GM12873 (cell line): ENCODE data around the gene DTD1.

Experiments
- TF ChIP-seq, protein P1 (sequence below): IDR thresholded peaks from 2 replicates; pipeline ENCODE4 v1.5.1; 2012; ENCODE audit warnings: low read depth, mild to moderate bottlenecking, moderate library complexity, low read length, control low read depth; ENCODE audit not compliant: insufficient read depth; ENCODE audit errors: missing control alignments

DTD1 gene

DNA sequence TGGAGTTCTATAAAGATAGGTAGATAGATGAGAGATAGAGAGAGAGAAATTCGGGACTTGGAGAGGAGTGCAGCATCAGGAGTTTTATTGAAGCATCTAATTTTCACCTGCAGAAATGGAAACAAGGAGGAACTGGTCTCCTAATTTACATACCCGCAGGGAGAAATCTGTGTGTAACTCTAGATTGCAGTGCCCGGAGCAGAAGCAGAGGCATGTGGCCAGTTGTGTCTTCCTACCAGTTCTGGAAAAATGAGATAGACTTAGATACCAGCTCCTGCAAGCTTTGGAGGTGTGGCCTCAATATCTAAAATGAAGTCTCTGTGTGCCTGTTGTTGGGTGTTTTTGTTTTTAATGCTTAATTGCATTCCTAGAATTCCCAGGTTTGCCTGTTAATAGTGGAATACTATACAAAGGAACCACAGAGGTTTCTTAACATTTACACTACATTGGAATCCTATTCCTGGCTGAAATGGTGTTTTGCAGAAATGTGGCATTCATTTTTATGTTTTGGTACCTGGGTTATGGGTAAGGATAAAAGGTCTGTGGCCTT, 57.4 kb downstream of the DTD1 start:
- TF ChIP-seq, protein P1, sequence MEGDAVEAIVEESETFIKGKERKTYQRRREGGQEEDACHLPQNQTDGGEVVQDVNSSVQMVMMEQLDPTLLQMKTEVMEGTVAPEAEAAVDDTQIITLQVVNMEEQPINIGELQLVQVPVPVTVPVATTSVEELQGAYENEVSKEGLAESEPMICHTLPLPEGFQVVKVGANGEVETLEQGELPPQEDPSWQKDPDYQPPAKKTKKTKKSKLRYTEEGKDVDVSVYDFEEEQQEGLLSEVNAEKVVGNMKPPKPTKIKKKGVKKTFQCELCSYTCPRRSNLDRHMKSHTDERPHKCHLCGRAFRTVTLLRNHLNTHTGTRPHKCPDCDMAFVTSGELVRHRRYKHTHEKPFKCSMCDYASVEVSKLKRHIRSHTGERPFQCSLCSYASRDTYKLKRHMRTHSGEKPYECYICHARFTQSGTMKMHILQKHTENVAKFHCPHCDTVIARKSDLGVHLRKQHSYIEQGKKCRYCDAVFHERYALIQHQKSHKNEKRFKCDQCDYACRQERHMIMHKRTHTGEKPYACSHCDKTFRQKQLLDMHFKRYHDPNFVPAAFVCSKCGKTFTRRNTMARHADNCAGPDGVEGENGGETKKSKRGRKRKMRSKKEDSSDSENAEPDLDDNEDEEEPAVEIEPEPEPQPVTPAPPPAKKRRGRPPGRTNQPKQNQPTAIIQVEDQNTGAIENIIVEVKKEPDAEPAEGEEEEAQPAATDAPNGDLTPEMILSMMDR: no peak

DNA sequence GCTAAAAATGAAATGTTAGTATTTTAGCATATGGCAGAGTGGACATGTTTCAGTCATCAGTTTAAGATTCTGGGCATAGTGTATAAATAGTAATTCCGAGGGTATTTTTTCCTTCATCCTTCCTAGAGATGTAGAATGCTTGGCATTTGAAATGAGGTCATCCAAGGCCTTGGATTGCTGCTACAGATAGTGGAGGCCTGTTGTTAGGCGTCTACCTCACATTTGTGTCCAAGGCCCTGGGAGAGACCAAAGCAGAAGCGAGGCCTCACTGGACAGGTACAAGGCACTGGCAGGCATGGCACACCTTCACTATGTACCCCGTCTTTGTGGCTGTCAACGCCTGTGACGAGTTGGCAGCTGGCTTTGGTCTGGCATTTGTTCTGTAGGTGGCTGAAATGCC, 58.0 kb downstream of the DTD1 start:
- TF ChIP-seq, protein P1: no peak

GRCh38 chr20:18647777-18648176, 59.9 kb downstream of the DTD1 start:
- TF ChIP-seq, protein P1: no peak

GRCh38 chr20:18650224-18650623, 62.4 kb downstream of the DTD1 start:
- TF ChIP-seq, protein P1: no peak

DNA sequence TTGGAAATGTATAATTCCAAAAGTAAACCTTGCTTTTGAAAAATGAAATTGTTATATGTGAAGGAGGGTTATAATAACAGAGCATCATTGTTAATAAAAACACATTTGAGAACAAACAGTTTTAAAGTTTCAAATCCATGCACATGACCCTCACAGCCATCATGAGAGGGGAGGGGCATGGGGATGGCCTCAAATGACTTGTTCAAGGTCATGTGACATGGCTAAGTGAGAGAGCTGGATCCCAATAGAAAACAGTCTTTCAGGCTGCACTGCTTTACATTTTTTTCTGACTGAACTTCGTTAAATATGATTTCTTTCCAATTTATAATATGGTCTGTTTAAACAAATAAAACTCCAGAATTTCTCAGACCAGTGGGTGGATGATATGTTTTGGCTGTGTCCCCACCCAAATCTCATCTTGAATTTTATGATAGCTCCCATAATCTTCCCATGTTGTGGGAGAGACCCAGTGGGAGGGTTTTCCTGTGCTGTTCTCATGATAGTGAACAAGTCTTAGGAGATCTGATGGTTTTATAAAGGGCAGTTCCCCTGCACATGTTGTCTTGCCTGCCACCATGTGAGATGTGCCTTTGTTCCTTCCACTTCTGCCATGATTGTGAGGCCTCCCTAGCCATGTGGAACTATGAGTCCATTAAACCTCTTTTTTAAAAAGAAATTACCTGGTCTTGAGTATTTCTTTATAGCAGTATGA, 66.0 kb downstream of the DTD1 start:
- TF ChIP-seq, protein P1: no peak

DNA sequence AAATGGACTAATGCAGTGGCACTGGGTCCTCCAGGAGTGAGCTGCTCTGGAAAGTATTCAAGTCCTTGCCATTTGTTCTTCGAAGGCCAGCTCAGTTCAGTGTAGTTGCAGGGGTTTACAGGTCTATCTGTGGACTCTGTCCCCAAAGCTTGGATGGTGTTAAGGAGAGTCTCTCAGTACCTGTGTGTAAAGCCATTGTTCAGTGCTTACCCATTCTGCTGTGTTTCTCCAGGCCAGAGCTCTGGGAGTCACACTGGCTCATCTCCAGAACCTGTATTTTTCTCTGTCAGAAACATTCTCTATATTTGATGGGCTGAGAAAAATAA, 66.6 kb downstream of the DTD1 start:
- TF ChIP-seq, protein P1: no peak

GRCh38 chr20:18657575-18657974, 69.7 kb downstream of the DTD1 start:
- TF ChIP-seq, protein P1: no peak
